Spleen (tissue), 7 donors: ENCODE results near the gene METTL14.

Experiments used
- CTCF ChIP-seq, 11 experiments: fragments of 200-600 bp in 7 of 11; fragments of 450-650 bp in 4 of 11; sonication (generic) in 4 of 11; IDR thresholded peaks in 8 of 11; conservative IDR thresholded peaks in 3 of 11; 1 replicate in 7 of 11; 2 replicates in 4 of 11; pipeline versions ENCODE4 v1.4.0 to v1.8.0; 2016 to 2021; ENCODE audit warnings: antibody characterized with exemption in 11 of 11, inconsistent platforms in 4 of 11, mild to moderate bottlenecking in 1 of 11
- POLR2A ChIP-seq, 3 donors: fragments of 450-650 bp; IDR thresholded peaks; one replicate each; pipeline ENCODE4 v1.5.1; 2017; ENCODE audit warnings: antibody characterized with exemption in 3 of 3, mild to moderate bottlenecking in 1 of 3
- POLR2AphosphoS5 ChIP-seq, 3 donors: sonication (generic); formaldehyde crosslinking; IDR thresholded peaks; one replicate each; pipeline ENCODE4 v1.5.1; 2017; ENCODE audit warnings: antibody characterized with exemption in 3 of 3
- donor health status: DM: no; HTN: no; CAD: no; lungs with moderate emphysema.
- donor health status: DM: no; HTN: no; CAD: no.
- donor health status: DM: no; HTN: no; CAD: no.

GRCh38 chr4:118723369-118723768 lies 38.2 kb downstream of the METTL14 start:
- TF ChIP-seq CTCF (IDR thresholded peaks at IDR 0.05 in 8 of 11, conservative IDR thresholded peaks at IDR 0.05 in 3 of 11) (no peak), POLR2AphosphoS5 (IDR thresholded peaks at IDR 0.05) (no peak), POLR2A (IDR thresholded peaks at IDR 0.05) (no peak)
